H1 (cell line): ENCODE data around the gene RUBCN. TPM values are rescaled to one million over a fixed set of nuclear protein-coding genes. Genes with fewer than 3 reads are reported as not detected.

Experiments used
- CTCF ChIA-PET: fragments of 300-600 bp; sonication (Branson Sonifier 250); formaldehyde crosslinking; loops from one replicate; lab custom pipeline; 2021; ENCODE audit not compliant: partially characterized antibody; lab: Charles Lee
- POLR2A ChIA-PET: fragments of 300-600 bp; sonication (Branson Sonifier 250); formaldehyde crosslinking; loops from one replicate; lab custom pipeline; 2021; ENCODE audit warnings: inconsistent platforms; ENCODE audit not compliant: partially characterized antibody; lab: Charles Lee
- DNase-seq, 2 experiments: peaks; one replicate each; pipeline versions ENCODE4 v3.0.0 to v3.0.0-alpha.2; 2010 to 2022; ENCODE audit warnings: low spot score in 2 of 2, low read depth in 1 of 2, mixed read lengths in 1 of 2
- FAIRE-seq: peaks from 2 replicates; lab custom pipeline; 2011; peaks lifted over from hg19 to GRCh38; lab: Jason Lieb, UNC
- H2AFZ ChIP-seq: 2 replicates; pipeline ENCODE4 v1.8.1; 2012; ENCODE audit warnings: low read length, inconsistent platforms
- H2AK5ac ChIP-seq: 2 replicates; pipeline ENCODE4 v1.6.1; 2013; ENCODE audit warnings: low read depth, low read length
- H2BK120ac ChIP-seq: replicated peaks from 2 replicates; pipeline ENCODE3; 2013; ENCODE audit warnings: low read depth, low read length, inconsistent platforms
- H2BK12ac ChIP-seq: 2 replicates; pipeline ENCODE4 v1.6.1; 2013; ENCODE audit warnings: low read depth, low read length
- H2BK15ac ChIP-seq: 2 replicates; pipeline ENCODE4 v1.6.1; 2013; ENCODE audit warnings: low read length
- H2BK20ac ChIP-seq: 2 replicates; pipeline ENCODE4 v1.6.1; 2013; ENCODE audit warnings: low read length
- H2BK5ac ChIP-seq: 2 replicates; pipeline ENCODE4 v1.6.1; 2013; ENCODE audit warnings: low read depth, low read length
- H3K14ac ChIP-seq: 2 replicates; pipeline ENCODE4 v1.6.1; 2013; ENCODE audit warnings: inconsistent platforms; ENCODE audit not compliant: insufficient read length
- H3K18ac ChIP-seq: 2 replicates; pipeline ENCODE4 v1.6.1; 2013; ENCODE audit warnings: low read length; ENCODE audit errors: extremely low read depth
- H3K23ac ChIP-seq: 2 replicates; pipeline ENCODE4 v1.6.1; 2013; ENCODE audit warnings: inconsistent platforms; ENCODE audit not compliant: insufficient read length
- H3K23me2 ChIP-seq: 2 replicates; pipeline ENCODE4 v1.6.1; 2013; ENCODE audit warnings: low read depth, low read length
- H3K27ac ChIP-seq: 2 replicates; pipeline ENCODE4 v1.6.1; 2011; ENCODE audit warnings: low read depth, low read length, inconsistent platforms
- H3K27me3 ChIP-seq, 4 experiments: replicated peaks in 1 of 4; 1 replicate in 1 of 4; 2 replicates in 3 of 4; pipeline versions ENCODE4 v1.6.1 to v1.8.1; 2011 to 2013; ENCODE audit warnings: low read length in 3 of 4, mild to moderate bottlenecking in 3 of 4, inconsistent platforms in 2 of 4, mixed read lengths in 2 of 4, moderate library complexity in 1 of 4; ENCODE audit not compliant: control insufficient read depth in 3 of 4, insufficient read depth in 3 of 4; ENCODE audit errors: extremely low read depth in 1 of 4
- H3K36me3 ChIP-seq, 4 experiments: 2 replicates each; pipeline versions ENCODE4 v1.6.1 to v1.8.1; 2011 to 2013; ENCODE audit warnings: mild to moderate bottlenecking in 4 of 4, low read length in 3 of 4, moderate library complexity in 2 of 4, control low read depth in 1 of 4, inconsistent platforms in 1 of 4; ENCODE audit not compliant: insufficient read depth in 4 of 4, control insufficient read depth in 2 of 4
- H3K4ac ChIP-seq: replicated peaks from 2 replicates; pipeline ENCODE3; 2013; ENCODE audit warnings: low read length, low read depth, mixed read lengths, inconsistent platforms; ENCODE audit not compliant: insufficient read length
- H3K4me1 ChIP-seq, 4 experiments: replicated peaks in 1 of 4; 1 replicate in 1 of 4; 2 replicates in 3 of 4; pipeline versions ENCODE4 v1.6.1 to v1.8.1; 2011 to 2013; ENCODE audit warnings: low read length in 3 of 4, inconsistent platforms in 2 of 4, mixed read lengths in 1 of 4; ENCODE audit not compliant: insufficient read depth in 4 of 4, control insufficient read depth in 3 of 4
- H3K4me2 ChIP-seq, 2 experiments: 2 replicates each; pipeline versions ENCODE4 v1.6.1 to v1.8.1; 2011 to 2013; ENCODE audit warnings: low read depth in 2 of 2, low read length in 2 of 2, control low read depth in 1 of 2, inconsistent platforms in 1 of 2, mild to moderate bottlenecking in 1 of 2; ENCODE audit not compliant: insufficient read depth in 1 of 2
- H3K4me3 ChIP-seq, 4 experiments: fragments of 200-600, 300-600 bp in 1 of 4; sonication (generic), shearing (Covaris generic), sonication (Bioruptor Twin) in 1 of 4; 2 replicates each; pipeline versions ENCODE4 v1.5.1 to v1.8.1; 2011 to 2016; ENCODE audit warnings: low read length in 4 of 4, low read depth in 3 of 4, control low read depth in 2 of 4, inconsistent platforms in 2 of 4, mild to moderate bottlenecking in 2 of 4, mixed read lengths in 1 of 4, moderate library complexity in 1 of 4; ENCODE audit not compliant: insufficient read depth in 2 of 4; ENCODE audit errors: extremely low read depth in 1 of 4
- H3K56ac ChIP-seq: replicated peaks from 2 replicates; pipeline ENCODE3; 2013; ENCODE audit warnings: low read depth, mild to moderate bottlenecking, mixed read lengths, low read length, inconsistent platforms; ENCODE audit not compliant: insufficient read length
- H3K79me1 ChIP-seq: 2 replicates; pipeline ENCODE4 v1.6.1; 2013; ENCODE audit warnings: low read depth, low read length, control low read depth
- H3K79me2 ChIP-seq, 2 experiments: 2 replicates each; pipeline versions ENCODE4 v1.6.1 to v1.8.1; 2012 to 2013; ENCODE audit warnings: low read length in 2 of 2, mild to moderate bottlenecking in 2 of 2, inconsistent platforms in 1 of 2; ENCODE audit not compliant: insufficient read depth in 2 of 2, control insufficient read depth in 1 of 2
- H3K9ac ChIP-seq, 4 experiments: replicated peaks in 1 of 4; 1 replicate in 1 of 4; 2 replicates in 3 of 4; pipeline versions ENCODE4 v1.6.1 to v1.8.1; 2011 to 2013; ENCODE audit warnings: low read depth in 3 of 4, low read length in 3 of 4, control low read depth in 2 of 4, mild to moderate bottlenecking in 2 of 4, moderate library complexity in 2 of 4, inconsistent platforms in 1 of 4; ENCODE audit errors: extremely low read depth in 1 of 4
- H3K9me3 ChIP-seq, 2 experiments: 2 replicates each; pipeline versions ENCODE4 v1.6.1 to v1.8.1; 2012 to 2013; ENCODE audit warnings: mild to moderate bottlenecking in 2 of 2, moderate library complexity in 2 of 2, control low read depth in 1 of 2, inconsistent platforms in 1 of 2, low read depth in 1 of 2, low read length in 1 of 2, mixed read lengths in 1 of 2; ENCODE audit not compliant: insufficient read depth in 2 of 2
- H4K20me1 ChIP-seq, 2 experiments: replicated peaks in 1 of 2; 2 replicates each; pipeline versions ENCODE3 to v1.8.1; 2011 to 2013; ENCODE audit warnings: inconsistent platforms in 2 of 2, low read length in 2 of 2, mild to moderate bottlenecking in 1 of 2; ENCODE audit not compliant: insufficient read depth in 2 of 2, control insufficient read depth in 1 of 2
- H4K5ac ChIP-seq: 2 replicates; pipeline ENCODE4 v1.6.1; 2013; ENCODE audit warnings: low read length, low read depth, mixed read lengths, inconsistent platforms; ENCODE audit not compliant: insufficient read length
- H4K8ac ChIP-seq: 2 replicates; pipeline ENCODE4 v1.8.0; 2013; ENCODE audit warnings: mild to moderate bottlenecking, moderate library complexity, low read length, inconsistent platforms; ENCODE audit not compliant: insufficient read depth; ENCODE audit errors: extremely low read depth
- H4K91ac ChIP-seq: replicated peaks from 2 replicates; pipeline ENCODE3; 2013; ENCODE audit warnings: low read length, mixed read lengths, inconsistent platforms; ENCODE audit not compliant: insufficient read length
- EP300 ChIP-seq, 2 experiments: IDR thresholded peaks; 1 replicate in 1 of 2; 2 replicates in 1 of 2; pipeline ENCODE4 v1.6.1; 2011 to 2012; ENCODE audit warnings: low read depth in 2 of 2, low read length in 2 of 2, mild to moderate bottlenecking in 2 of 2, borderline replicate concordance in 1 of 2, inconsistent platforms in 1 of 2, moderate library complexity in 1 of 2
- GABPA ChIP-seq: IDR thresholded peaks from 2 replicates; pipeline ENCODE4 v1.6.1; 2011; ENCODE audit warnings: mild to moderate bottlenecking, low read length, moderate library complexity, borderline replicate concordance; ENCODE audit not compliant: insufficient read depth
- HDAC2 ChIP-seq, 2 experiments: fragments of 300-600 bp in 1 of 2; sonication (generic) in 1 of 2; IDR thresholded peaks; 2 replicates each; pipeline ENCODE4 v1.6.1; 2011 to 2012; ENCODE audit warnings: low read depth in 2 of 2, low read length in 2 of 2, mild to moderate bottlenecking in 2 of 2, moderate library complexity in 2 of 2, borderline replicate concordance in 1 of 2, inconsistent platforms in 1 of 2
- PHF8 ChIP-seq: fragments of 200-600 bp; sonication (generic); conservative IDR thresholded peaks from 2 replicates; pipeline ENCODE4 v1.7.1; 2012; ENCODE audit warnings: low read depth, mild to moderate bottlenecking, inconsistent platforms, low read length, moderate library complexity
- RBBP5 ChIP-seq: IDR thresholded peaks from 2 replicates; pipeline ENCODE4 v1.7.1; 2012; ENCODE audit warnings: low read depth, mild to moderate bottlenecking, inconsistent platforms, low read length, moderate library complexity, borderline replicate concordance
- TCF12 ChIP-seq: IDR thresholded peaks from 2 replicates; pipeline ENCODE4 v1.6.1; 2011; ENCODE audit warnings: low read depth, mild to moderate bottlenecking, low read length
- WGBS, 2 experiments: shearing (Covaris generic) in 1 of 2; methylation state at CpG; one replicate each; pipeline versions ENCODE4 v1.1.6 to v1.1.7; 2013 to 2015; ENCODE audit warnings: low lambda C conversion rate in 2 of 2, mixed read lengths in 2 of 2, inconsistent platforms in 1 of 2, low coverage in 1 of 2, missing lambda C conversion rate in 1 of 2; ENCODE audit not compliant: insufficient replicate concordance in 2 of 2, insufficient coverage in 1 of 2, insufficient read length in 1 of 2; ENCODE audit errors: extremely low coverage in 1 of 2, missing lambda C conversion rate in 1 of 2; 5-methylcytosine and 5-hydroxymethylcytosine counted together
- polyA plus RNA-seq, 7 experiments: library from polyadenylated mRNA; depleted of rRNA in 3 of 7; stranded (reverse) in 5 of 7; unstranded in 2 of 7; fragments of >200 nt in 5 of 7; fragments of 200-250 nt in 2 of 7; gene quantifications; 1 replicate in 5 of 7; 2 replicates in 1 of 7; 4 replicates in 1 of 7; pipeline versions ENCODE4 v1.2.1 to v1.2.3, GENCODE V29; 2011 to 2013; ENCODE audit warnings: missing spikeins in 2 of 7, mixed read lengths in 2 of 7
- total RNA-seq: library from RNA; stranded (reverse); fragmentation: NEBNext Ultra II Directional; extraction: Animal tissue kit (Norgen Biotek cat#: 25700); gene quantifications from 2 replicates; pipeline ENCODE4 v1.2.1, GENCODE V29; 2021
- TF ChIP-seq, protein P1 (sequence below): IDR thresholded peaks from 2 replicates; pipeline ENCODE4 v1.6.1; 2011; ENCODE audit warnings: low read length, improper control_type of control experiment
- TF ChIP-seq, protein P2 (sequence below): IDR thresholded peaks from 2 replicates; pipeline ENCODE4 v1.6.1; 2011; ENCODE audit warnings: low read depth, mild to moderate bottlenecking, low read length; ENCODE audit not compliant: insufficient read depth

The RUBCN gene
- total and polyA plus RNA-seq, 2 of the 8 experiments (the other 6 are each of a cell fraction or from before 2014, with no cell fraction given) = 9.3 to 21.9 TPM

DNA sequence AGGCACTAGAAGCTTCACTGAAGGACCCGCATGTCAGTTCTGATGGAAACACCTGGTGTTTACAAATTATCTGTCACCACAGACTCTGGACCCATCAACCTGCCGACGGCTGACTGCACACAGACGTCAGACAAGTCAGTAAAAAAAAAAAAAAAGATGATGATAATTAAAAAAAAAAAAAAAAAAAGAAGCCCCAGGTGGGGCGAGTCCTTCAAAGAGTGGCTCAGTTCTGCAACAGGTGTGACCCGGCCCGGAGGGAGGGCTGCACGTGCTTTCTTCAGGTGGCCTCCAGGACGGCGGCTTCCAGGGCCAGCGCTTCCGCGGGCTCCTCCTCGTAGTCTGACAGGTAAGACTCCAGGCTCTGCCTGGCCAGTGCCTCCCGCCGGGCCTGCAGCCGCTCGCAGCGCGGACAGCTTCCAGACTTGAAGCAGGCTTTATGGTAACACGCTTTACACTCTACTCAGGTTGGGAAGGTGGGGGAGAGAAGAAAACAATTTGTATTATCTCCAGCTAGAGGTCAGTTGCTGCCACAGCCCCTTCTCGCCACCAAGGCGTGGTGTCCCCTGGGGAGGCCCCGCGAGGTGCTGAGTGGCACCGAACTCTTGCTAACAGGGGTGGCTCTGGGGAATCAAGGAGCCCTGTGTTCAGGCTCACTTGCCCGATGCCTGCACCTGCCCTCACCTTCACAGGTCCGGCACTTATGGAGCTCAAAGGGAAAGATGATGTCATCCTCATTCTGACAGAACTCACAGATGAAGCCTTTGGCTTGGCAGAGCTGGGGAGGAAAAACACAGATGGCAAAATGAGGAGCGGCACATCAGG lies 61.8 kb downstream of the RUBCN start:
- no peak for FAIRE-seq
- Histone ChIP-seq H3K27ac (no peak overlapping the region), H3K9me3 (peaks cover 4 to 8% of the 10 kb centered on the region in 2 experiments; a peak in 2 of 4 replicates), H3K4ac (no peak overlapping the region), H2BK5ac (no peak overlapping the region), H2BK20ac (no peak overlapping the region), H4K5ac (no peak overlapping the region), H3K14ac (no peak overlapping the region), H2BK15ac (no peak overlapping the region), H3K9ac (no peak overlapping the region), H3K4me1 (no peaks in the 10 kb centered on the region), H3K36me3 (peaks cover 0 to 16% (median 9%) of the 10 kb centered on the region in 4 experiments; a peak in 7 of 8 replicates), H4K8ac (no peak overlapping the region), H2AK5ac (no peak overlapping the region), H4K91ac (no peak overlapping the region), H2BK12ac (no peak overlapping the region), H3K56ac (no peak overlapping the region), H2AFZ (no peak overlapping the region), H3K23me2 (no peaks in the 10 kb centered on the region), H3K27me3 (no peaks in the 10 kb centered on the region), H3K79me1 (no peaks in the 10 kb centered on the region), H3K79me2 (no peaks in the 10 kb centered on the region), H3K23ac (no peak overlapping the region), H2BK120ac (no peak overlapping the region), H3K4me2 (no peak overlapping the region), H3K4me3 (no peak overlapping the region), H4K20me1 (no peaks in the 10 kb centered on the region), H3K18ac (no peak overlapping the region)
- DNase-seq = no peak
- POLR2A ChIA-PET = no interaction called here
- WGBS, 2 experiments = 95% methylated on average over 20 of the region's 29 CpGs; no CpG with 5 or more reads in 1 of the 2 experiments
- CTCF ChIA-PET = interaction anchor here (0.6 to 1.7 kb wide), 8 partner anchors 10 to 191 kb away, joined by 3 to 5 read pairs (median 3); no protein-coding TSS in a partner anchor
- no peak for TF ChIP-seq TCF12
- no peak for TF ChIP-seq HDAC2 (IDR thresholded peaks at IDR 0.05; ENCODE audit: borderline replicate concordance in 1 of 2, low read depth in 2 of 2, low read length in 2 of 2)
- no peak for TF ChIP-seq RBBP5
- TF ChIP-seq, protein P1, sequence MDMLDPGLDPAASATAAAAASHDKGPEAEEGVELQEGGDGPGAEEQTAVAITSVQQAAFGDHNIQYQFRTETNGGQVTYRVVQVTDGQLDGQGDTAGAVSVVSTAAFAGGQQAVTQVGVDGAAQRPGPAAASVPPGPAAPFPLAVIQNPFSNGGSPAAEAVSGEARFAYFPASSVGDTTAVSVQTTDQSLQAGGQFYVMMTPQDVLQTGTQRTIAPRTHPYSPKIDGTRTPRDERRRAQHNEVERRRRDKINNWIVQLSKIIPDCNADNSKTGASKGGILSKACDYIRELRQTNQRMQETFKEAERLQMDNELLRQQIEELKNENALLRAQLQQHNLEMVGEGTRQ = no peak
- TF ChIP-seq PHF8 = no peak
- TF ChIP-seq EP300 (IDR thresholded peaks at IDR 0.05; ENCODE audit: borderline replicate concordance in 1 of 2, low read depth in 2 of 2, low read length in 2 of 2) = no peak
- TF ChIP-seq GABPA = no peak
- TF ChIP-seq, protein P2, sequence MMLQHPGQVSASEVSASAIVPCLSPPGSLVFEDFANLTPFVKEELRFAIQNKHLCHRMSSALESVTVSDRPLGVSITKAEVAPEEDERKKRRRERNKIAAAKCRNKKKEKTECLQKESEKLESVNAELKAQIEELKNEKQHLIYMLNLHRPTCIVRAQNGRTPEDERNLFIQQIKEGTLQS = no peak
